K562 (cell line): ENCODE data around the gene COMMD8. TPM values are rescaled to one million over a fixed set of nuclear protein-coding genes. Genes with fewer than 3 reads are reported as not detected.

Source experiments
- ATAC-seq: fragments of 200-7000 bp; cut with Tn5 transposase; 3 replicates; pipeline ENCODE4 v1.9.1; 2020; ENCODE audit warnings: moderate library complexity
- BruUV-seq: library from RNA; stranded (reverse); fragments of 400-500 nt; replicated peaks from 2 replicates; lab custom pipeline; 2021; lab: Mats Ljungman, UMichigan
- CTCF ChIA-PET: fragments of 300-600 bp; formaldehyde crosslinking; extraction: SDS; loops from one replicate; lab custom pipeline; 2021; ENCODE audit warnings: low intra/inter-chr PET ratio; lab: Yijun Ruan, JAX
- POLR2A ChIA-PET: fragments of 300-600, 350-650 bp; sonication (Branson Sonifier 250); formaldehyde crosslinking; extraction: SDS; loops from one replicate; lab custom pipeline; 2021; ENCODE audit warnings: antibody characterized with exemption, inconsistent platforms; lab: Yijun Ruan, JAX
- DNase-seq, 4 experiments: peaks; one replicate each; pipeline versions ENCODE4 v3.0.0 to v3.0.0-alpha.2; 2011 to 2018; ENCODE audit warnings: low spot score in 3 of 4, mixed read lengths in 3 of 4; ENCODE audit errors: extremely low read depth in 1 of 4
- FAIRE-seq: peaks from 2 replicates; lab custom pipeline; 2011; peaks lifted over from hg19 to GRCh38; lab: Jason Lieb, UNC
- H2AFZ ChIP-seq: 2 replicates; pipeline ENCODE4 v1.6.0; 2011; ENCODE audit warnings: low read depth, low read length, control low read depth, inconsistent platforms
- H3K27ac ChIP-seq: fragments of 200-600 bp; 3 replicates; pipeline ENCODE4 v1.8.0; 2011; ENCODE audit warnings: low read depth, mild to moderate bottlenecking, control low read depth, inconsistent platforms, low read length, moderate library complexity, mixed read lengths; ENCODE audit errors: extremely low read depth
- H3K27me3 ChIP-seq, 2 experiments: fragments of 300-600 bp in 1 of 2; 2 replicates in 1 of 2; 3 replicates in 1 of 2; pipeline versions ENCODE4 v1.6.0 to v1.8.0; 2011; ENCODE audit warnings: inconsistent platforms in 2 of 2, low read length in 2 of 2, mild to moderate bottlenecking in 1 of 2, mixed read lengths in 1 of 2, moderate library complexity in 1 of 2; ENCODE audit not compliant: control insufficient read depth in 2 of 2, insufficient read depth in 2 of 2
- H3K36me3 ChIP-seq: fragments of 300-600 bp; 3 replicates; pipeline ENCODE4 v1.8.0; 2011; ENCODE audit warnings: mild to moderate bottlenecking, low read length, inconsistent platforms; ENCODE audit not compliant: control insufficient read depth, insufficient read depth
- H3K4me1 ChIP-seq, 2 experiments: fragments of 200-600 bp in 1 of 2; replicated peaks in 1 of 2; 2 replicates in 1 of 2; 3 replicates in 1 of 2; pipeline versions ENCODE4 v1.5.1 to v1.8.0; 2011; ENCODE audit warnings: inconsistent platforms in 2 of 2, low read length in 2 of 2, mild to moderate bottlenecking in 1 of 2, mixed read lengths in 1 of 2, moderate library complexity in 1 of 2; ENCODE audit not compliant: control insufficient read depth in 2 of 2, insufficient read depth in 2 of 2
- H3K4me2 ChIP-seq: 2 replicates; pipeline ENCODE4 v1.6.1; 2011; ENCODE audit warnings: low read length, control low read depth, inconsistent platforms, mixed read lengths; ENCODE audit not compliant: insufficient read depth
- H3K4me3 ChIP-seq: fragments of 200-600 bp; sonication (generic), shearing (Covaris generic); 2 replicates; pipeline ENCODE4 v1.5.1; 2016; ENCODE audit warnings: control low read depth, inconsistent platforms
- H3K79me2 ChIP-seq: fragments of 200-600 bp; 3 replicates; pipeline ENCODE4 v1.8.0; 2011; ENCODE audit warnings: low read length, inconsistent platforms; ENCODE audit not compliant: control insufficient read depth, insufficient read depth
- H3K9ac ChIP-seq, 2 experiments: 2 replicates each; pipeline versions ENCODE4 v1.6.0 to v1.6.1; 2011; ENCODE audit warnings: low read depth in 2 of 2, low read length in 2 of 2, control low read depth in 1 of 2, inconsistent platforms in 1 of 2, mild to moderate bottlenecking in 1 of 2, mixed read lengths in 1 of 2; ENCODE audit not compliant: insufficient read depth in 1 of 2
- H3K9me1 ChIP-seq: one replicate; pipeline ENCODE4 v1.6.0; 2011; ENCODE audit warnings: inconsistent platforms, mild to moderate bottlenecking, low read length, moderate library complexity; ENCODE audit not compliant: control insufficient read depth, insufficient read depth
- H3K9me3 ChIP-seq: replicated peaks from 2 replicates; pipeline ENCODE4 v1.5.1; 2011; ENCODE audit warnings: low read depth, low read length, inconsistent platforms; ENCODE audit not compliant: control insufficient read depth, insufficient read depth
- H4K20me1 ChIP-seq: replicated peaks from 2 replicates; pipeline ENCODE4 v1.6.1; 2011; ENCODE audit warnings: low read length, inconsistent platforms, mixed read lengths; ENCODE audit not compliant: control insufficient read depth, insufficient read depth
- BHLHE40 ChIP-seq: IDR thresholded peaks from 2 replicates; pipeline ENCODE4 v1.6.1; 2011; ENCODE audit warnings: low read length, improper control_type of control experiment
- HES1 ChIP-seq: fragments of 450-650 bp; IDR thresholded peaks from 2 replicates; pipeline ENCODE4 v1.6.1; 2016; ENCODE audit warnings: low read depth, mild to moderate bottlenecking, moderate library complexity
- KAT7 ChIP-seq: sonication (generic); formaldehyde crosslinking; IDR thresholded peaks from 2 replicates; pipeline ENCODE4 v1.8.0; 2022; ENCODE audit warnings: missing genetic modification reagents, mild to moderate bottlenecking, borderline replicate concordance
- NR0B1 ChIP-seq: fragments of 450-650 bp; IDR thresholded peaks from one replicate; pipeline ENCODE4 v1.6.1; 2018; ENCODE audit warnings: mild to moderate bottlenecking, moderate library complexity; ENCODE audit not compliant: partially characterized antibody
- RBM15 ChIP-seq: fragments of 200-400 bp; formaldehyde crosslinking; IDR thresholded peaks from 2 replicates; pipeline ENCODE4 v1.6.1; 2018; ENCODE audit warnings: mild to moderate bottlenecking, low read length, moderate library complexity; ENCODE audit not compliant: insufficient read depth
- RFX1 ChIP-seq: fragments of 450-650 bp; IDR thresholded peaks from 2 replicates; pipeline ENCODE4 v1.6.1; 2016; ENCODE audit warnings: mild to moderate bottlenecking, moderate library complexity
- SRSF7 ChIP-seq: fragments of 200-400 bp; formaldehyde crosslinking; optimal IDR thresholded peaks from 2 replicates; pipeline ENCODE3; 2017; ENCODE audit warnings: mild to moderate bottlenecking, low read depth, low read length
- THRA ChIP-seq: fragments of 450-650 bp; IDR thresholded peaks from 2 replicates; pipeline ENCODE4 v1.6.1; 2017; ENCODE audit warnings: mild to moderate bottlenecking, moderate library complexity
- YY1 ChIP-seq, 3 experiments: IDR thresholded peaks; 2 replicates each; pipeline ENCODE4 v1.6.1; 2011; ENCODE audit warnings: low read length in 2 of 3, mild to moderate bottlenecking in 2 of 3, moderate library complexity in 2 of 3, borderline replicate concordance in 1 of 3, control low read depth in 1 of 3, low read depth in 1 of 3; ENCODE audit not compliant: insufficient read depth in 3 of 3, insufficient replicate concordance in 2 of 3, control insufficient read depth in 1 of 3, insufficient read length in 1 of 3; ENCODE audit errors: extremely low read depth in 1 of 3
- ZFX ChIP-seq: sonication (generic); formaldehyde crosslinking; IDR thresholded peaks from 2 replicates; pipeline ENCODE4 v1.8.0; 2022; ENCODE audit warnings: mild to moderate bottlenecking, missing genetic modification reagents, moderate library complexity
- ZKSCAN3 ChIP-seq: fragments of 250-450 bp; sonication (Bioruptor Pico); IDR thresholded peaks from 2 replicates; pipeline ENCODE4 v1.4.0; 2020
- ZNF639 ChIP-seq, 2 experiments: fragments of 200-800 bp in 1 of 2; sonication (Bioruptor generic) in 1 of 2; sonication (generic) in 1 of 2; formaldehyde crosslinking in 1 of 2; IDR thresholded peaks in 1 of 2; conservative IDR thresholded peaks in 1 of 2; 2 replicates each; pipeline versions ENCODE4 v1.5.0 to v1.6.1; 2016 to 2020; ENCODE audit warnings: missing compliant biosample characterization in 1 of 2, missing genetic modification characterization in 1 of 2, missing genetic modification reagents in 1 of 2
- ZNF79 ChIP-seq: fragments of 250-450 bp; sonication (Bioruptor Pico); IDR thresholded peaks from 2 replicates; pipeline ENCODE4 v1.4.0; 2020; ENCODE audit warnings: low read depth, mild to moderate bottlenecking, moderate library complexity
- WGBS: fragments of 100-300 bp; shearing (Covaris generic); methylation state at CpG from one replicate; pipeline ENCODE4 v1.1.6; 2016; ENCODE audit warnings: low coverage, mixed read lengths; ENCODE audit not compliant: insufficient coverage; ENCODE audit errors: missing lambda C conversion rate; 5-methylcytosine and 5-hydroxymethylcytosine counted together
- in situ Hi-C: fragments of 300-500 bp; cut with MboI; formaldehyde crosslinking; loops from 4 replicates; pipeline ENCODE4 v1.15.0; 2018; ENCODE audit warnings: inconsistent platforms, mixed read lengths
- intact Hi-C: fragments of 100-400 bp; cut with micrococcal nuclease; formaldehyde crosslinking; loops from 2 replicates; pipeline ENCODE4 v1.14.2; 2022
- polyA plus RNA-seq, 8 experiments: library from polyadenylated mRNA; depleted of rRNA in 4 of 8; stranded (reverse) in 5 of 8; unstranded in 3 of 8; fragments of >200 nt; fragmentation: Nextera tagmentation in 2 of 8; fragmentation: Illumina TruSeq in 1 of 8; extraction: Ambion mirVana in 2 of 8; extraction: Trizol in 1 of 8; gene quantifications; 2 replicates each; pipeline versions ENCODE4 v1.2.1 to v1.2.3, GENCODE V29; 2011 to 2014; ENCODE audit warnings: inconsistent platforms in 1 of 8, missing spikeins in 1 of 8
- total RNA-seq, 7 experiments: library from RNA; depleted of rRNA in 6 of 7; stranded (reverse); fragments of >200 nt in 6 of 7; fragmentation: Illumina TruSeq in 2 of 7; extraction: Trizol in 2 of 7; gene quantifications; 2 replicates each; pipeline versions ENCODE4 v1.2.1 to v1.2.3, GENCODE V29; 2011 to 2021; ENCODE audit warnings: low replicate concordance in 1 of 7

The COMMD8 gene
- total and polyA plus RNA-seq, 9 of the 15 experiments (the other 6 are each of a cell fraction or from before 2014, with no cell fraction given), result 7.6 to 41.0 (median 13.1) TPM

GRCh38 chr4:47505666-47506065 lies 42.2 kb upstream of the COMMD8 start (continued):
- TF ChIP-seq HES1 (no peak), RFX1 (no peak), KAT7 (CRISPR knock-in tag) (no peak), BHLHE40 (no peak), RBM15 (no peak), ZNF639 (CRISPR knock-in tag; conservative IDR thresholded peaks at IDR 0.05 in 1 of 2, IDR thresholded peaks at IDR 0.05 in 1 of 2) (no peak), ZKSCAN3 (CRISPR knock-in tag) (no peak), THRA (no peak)

GRCh38 chr4:47505147-47505546 lies 41.6 kb upstream of the COMMD8 start:
- H3K79me2 ChIP-seq, result no peaks in the 10 kb centered on the region
- 0% methylated on average over 3 of the region's 3 CpGs for WGBS
- H2AFZ ChIP-seq, result no peak overlapping the region
- no peaks in the 10 kb centered on the region for H3K9me1 ChIP-seq
- in situ Hi-C loops, result no loop called here
- H3K27me3 ChIP-seq, result no peaks in the 10 kb centered on the region
- ChIA-PET POLR2A (no interaction called here), CTCF (no interaction called here)
- no peaks in the 10 kb centered on the region for H3K4me1 ChIP-seq
- no peak overlapping the region for H3K9ac ChIP-seq
- intact Hi-C loops, result no loop called here
- no peak overlapping the region for H3K4me3 ChIP-seq
- no TSS peak for BruUV-seq
- no peak overlapping the region for H3K27ac ChIP-seq
- H3K4me2 ChIP-seq, result no peak overlapping the region
- ATAC-seq, result no peak
- no peak for FAIRE-seq
- no peaks in the 10 kb centered on the region for H3K36me3 ChIP-seq
- no peaks in the 10 kb centered on the region for H3K9me3 ChIP-seq
- H4K20me1 ChIP-seq, result no peaks in the 10 kb centered on the region
- no peak for DNase-seq
- TF ChIP-seq NR0B1, result no peak
- TF ChIP-seq ZNF79, result no peak
- no peak for TF ChIP-seq SRSF7
- no peak for TF ChIP-seq YY1 (IDR thresholded peaks at IDR 0.05; ENCODE audit: borderline replicate concordance in 1 of 3, control insufficient read depth in 1 of 3, extremely low read depth in 1 of 3, insufficient read depth in 3 of 3, insufficient read length in 1 of 3, insufficient replicate concordance in 2 of 3, low read depth in 1 of 3, low read length in 2 of 3)
- no peak for TF ChIP-seq ZFX
